Right lobe of liver (tissue), 6 donors: ENCODE data around the gene DDN. TPM values are rescaled to one million over a fixed set of nuclear protein-coding genes. Genes with fewer than 3 reads are reported as not detected.

Experiments used
- ATAC-seq, 4 donors: fragments of 200-7000 bp; cut with Tn5 transposase; one replicate each; pipeline ENCODE4 v1.9.1; 2020; ENCODE audit warnings: mild to moderate bottlenecking in 4 of 4, moderate library complexity in 4 of 4
- DNase-seq, 3 donors: peaks; one replicate each; pipeline ENCODE4 v3.0.0-alpha.2; 2020
- H3K27ac ChIP-seq, 3 donors: fragments of 200-600 bp; one replicate each; pipeline ENCODE4 v1.8.0; 2022
- H3K27me3 ChIP-seq, 2 donors: fragments of 200-600 bp; one replicate each; pipeline ENCODE4 v1.8.0; 2022
- H3K36me3 ChIP-seq, 4 donors: fragments of 200-600 bp; sonication (generic) in 1 of 4; one replicate each; pipeline versions ENCODE4 v1.5.1 to v1.8.0; 2017 to 2022; ENCODE audit warnings: control low read depth in 1 of 4
- H3K4me1 ChIP-seq, 4 donors: fragments of 200-600 bp; sonication (generic) in 1 of 4; one replicate each; pipeline versions ENCODE4 v1.5.1 to v1.8.0; 2017 to 2022; ENCODE audit warnings: control low read depth in 1 of 4
- H3K4me3 ChIP-seq, 3 donors: fragments of 200-600 bp; one replicate each; pipeline ENCODE4 v1.8.0; 2022
- H3K9me3 ChIP-seq, 4 donors: fragments of 200-600 bp; sonication (generic) in 1 of 4; one replicate each; pipeline versions ENCODE4 v1.5.1 to v1.8.0; 2017 to 2022; ENCODE audit warnings: control low read depth in 1 of 4
- CTCF ChIP-seq, 4 donors: fragments of 200-600 bp in 3 of 4; fragments of 450-650 bp in 1 of 4; IDR thresholded peaks; one replicate each; pipeline versions ENCODE4 v1.5.1 to v1.8.0; 2016 to 2022; ENCODE audit warnings: antibody characterized with exemption in 4 of 4, mild to moderate bottlenecking in 2 of 4
- POLR2A ChIP-seq: fragments of 450-650 bp; IDR thresholded peaks from one replicate; pipeline ENCODE4 v1.6.1; 2017; ENCODE audit warnings: antibody characterized with exemption, mild to moderate bottlenecking
- WGBS: methylation state at CpG from one replicate; pipeline ENCODE4 v1.1.6; 2018; ENCODE audit warnings: low coverage, low lambda C conversion rate; ENCODE audit not compliant: insufficient coverage; ENCODE audit errors: missing lambda C conversion rate; 5-methylcytosine and 5-hydroxymethylcytosine counted together
- intact Hi-C, 2 donors: fragments of 100-400 bp; cut with DNase I; formaldehyde crosslinking; loops; one replicate each; pipeline versions ENCODE4 v1.11.2 to v1.14.1; 2022
- total RNA-seq, 6 experiments: library from RNA; depleted of rRNA in 2 of 6; stranded (reverse); fragments of >200 nt in 2 of 6; fragmentation: NEBNext Ultra II Directional in 3 of 6; extraction: Animal tissue kit (Norgen Biotek cat#: 25700) in 3 of 6; gene quantifications; one replicate each; pipeline versions ENCODE4 v1.1.0 to v1.2.4, GENCODE V29; 2016 to 2023
- donor health status: DM: no; HTN: yes; CAD: no.
- donor health status: DM: no; HTN: no; CAD: no.
- donor health status: DM: no; HTN: no; CAD: no.
- donor health status: DM: no; HTN: yes; CAD: no.
- donor health status: DM: no; HTN: yes; CAD: no.

DDN gene
- total RNA-seq, 6 experiments from 2014 or later: 0.18 to 0.19 TPM; not detected in 4

GRCh38 chr12:48968467-48968866 lies 30.7 kb downstream of the DDN start:
- no peak overlapping the region for H3K4me3 ChIP-seq
- H3K36me3 ChIP-seq: no peaks in the 10 kb centered on the region
- intact Hi-C loops: no loop called here
- peaks cover 11 to 24% of the 10 kb centered on the region in 2 donors for H3K27me3 ChIP-seq
- peaks cover 0 to 9% (median 0%) of the 10 kb centered on the region in 4 donors for H3K4me1 ChIP-seq
- ATAC-seq: no peak
- H3K9me3 ChIP-seq: no peaks in the 10 kb centered on the region
- no peak overlapping the region for H3K27ac ChIP-seq
- no peak for DNase-seq
- TF ChIP-seq CTCF (IDR thresholded peaks at IDR 0.05): no peak
- no peak for TF ChIP-seq POLR2A
- WGBS: 64% methylated on average over 3 of the region's 3 CpGs

GRCh38 chr12:48967991-48968390 lies 31.2 kb downstream of the DDN start:
- WGBS: 90% methylated on average over 2 of the region's 7 CpGs
- H3K4me1 ChIP-seq: peaks cover 0 to 9% (median 0%) of the 10 kb centered on the region in 4 donors
- no peak for TF ChIP-seq POLR2A
- intact Hi-C loops: no loop called here
- H3K27me3 ChIP-seq: peaks cover 11 to 20% of the 10 kb centered on the region in 2 donors
- DNase-seq (no peak), ATAC-seq (no peak)
- no peaks in the 10 kb centered on the region for H3K36me3 ChIP-seq
- no peak overlapping the region for H3K27ac ChIP-seq
- H3K9me3 ChIP-seq: no peaks in the 10 kb centered on the region
- H3K4me3 ChIP-seq: no peak overlapping the region

- Histone ChIP-seq H3K4me3 (no peak overlapping the region), H3K27me3 (peaks cover 11 to 13% of the 10 kb centered on the region in 2 donors), H3K9me3 (no peaks in the 10 kb centered on the region), H3K4me1 (peaks cover 0 to 6% (median 0%) of the 10 kb centered on the region in 4 donors), H3K27ac (no peak overlapping the region), H3K36me3 (no peaks in the 10 kb centered on the region)
- intact Hi-C loops: no loop called here
- TF ChIP-seq POLR2A: no peak
- TF ChIP-seq CTCF (IDR thresholded peaks at IDR 0.05): no peak
- DNase-seq: no peak
- ATAC-seq: no peak
- 42% methylated on average over 6 of the region's 20 CpGs for WGBS
Observed at GRCh38 chr12:48966177-48966895, 32.8 kb downstream of the DDN start.

- no peaks in the 10 kb centered on the region for H3K9me3 ChIP-seq
- H3K27me3 ChIP-seq: peaks cover 4% of the 10 kb centered on the region in 2 donors
- no peaks in the 10 kb centered on the region for H3K36me3 ChIP-seq
- H3K4me1 ChIP-seq: peaks cover 0 to 6% (median 0%) of the 10 kb centered on the region in 4 donors
- TF ChIP-seq POLR2A: no peak
- TF ChIP-seq CTCF (IDR thresholded peaks at IDR 0.05): no peak
- intact Hi-C loops: no loop called here
- ATAC-seq (peak; percentile 15 to 22 (median 15)), DNase-seq (no peak)
- H3K27ac ChIP-seq: no peak overlapping the region
- no peak overlapping the region for H3K4me3 ChIP-seq
Observed at GRCh38 chr12:48965298-48965838, 33.8 kb downstream of the DDN start.

GRCh38 chr12:48961801-48962200 lies 37.4 kb downstream of the DDN start:
- ATAC-seq: no peak
- H3K4me1 ChIP-seq: no peaks in the 10 kb centered on the region
- H3K27me3 ChIP-seq: no peaks in the 10 kb centered on the region
- no peaks in the 10 kb centered on the region for H3K9me3 ChIP-seq
- no peak overlapping the region for H3K27ac ChIP-seq
- intact Hi-C loops: no loop called here
- no peak overlapping the region for H3K4me3 ChIP-seq
- no peak for DNase-seq
- TF ChIP-seq CTCF (IDR thresholded peaks at IDR 0.05): no peak
- TF ChIP-seq POLR2A: no peak
- no peaks in the 10 kb centered on the region for H3K36me3 ChIP-seq
